NCI-H146 (cell line): ENCODE measurements around the gene CYB5B.
A peak's percentile ranks its signal among the peaks of the same experiment; 100 is the strongest.
"Not testable (repeated sequence)": the region's sequence is repeated elsewhere in the genome, so short reads cannot be mapped to it uniquely, and the experiment has no call there.

ENCODE experiments used
- DNase-seq: peaks from one replicate; lab custom pipeline; 2025; lab: John Stamatoyannopoulos, UW

Gene CYB5B

GRCh38 chr16:69410219-69410990 is 14.0 kb upstream of the CYB5B start:
- no peak for DNase-seq

GRCh38 chr16:69411064-69411985 is 13.1 kb upstream of the CYB5B start:
- DNase-seq, result no peak

GRCh38 chr16:69412287-69412686 is 12.1 kb upstream of the CYB5B start:
- DNase-seq, result no peak

DNA sequence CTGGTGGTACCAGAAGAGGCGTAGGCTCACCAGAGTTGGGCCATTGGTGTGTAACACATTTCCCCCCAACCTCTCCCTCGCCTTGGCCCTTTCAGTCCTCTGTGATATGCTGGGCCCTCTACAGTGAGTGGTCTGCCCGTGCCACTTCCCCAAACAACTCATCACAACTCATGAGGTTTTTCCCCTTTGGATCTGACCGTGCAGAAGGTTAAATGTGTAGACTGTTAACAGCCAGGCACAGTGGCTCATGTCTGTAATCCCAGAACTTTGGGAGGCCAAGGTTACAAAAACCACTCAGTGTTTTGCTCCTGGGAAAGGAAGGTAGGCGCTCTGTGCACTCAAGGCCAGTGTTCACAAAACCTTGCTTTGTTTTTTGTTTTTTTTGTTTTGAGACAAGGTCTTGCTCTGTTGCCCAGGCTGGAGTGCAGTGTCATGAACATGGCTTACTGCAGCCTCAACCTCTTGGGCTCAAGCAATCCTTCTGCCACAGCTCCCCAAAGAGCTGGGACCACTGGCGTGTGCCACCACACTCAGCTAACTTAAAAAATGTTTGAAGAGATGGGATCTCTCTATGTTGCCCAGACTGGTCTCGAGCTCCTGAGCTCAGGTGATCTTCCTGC is 11.3 kb upstream of the CYB5B start:
- DNase-seq, result no peak

GRCh38 chr16:69417520-69418199 is 6.8 kb upstream of the CYB5B start:
- DNase-seq, result no peak

DNA sequence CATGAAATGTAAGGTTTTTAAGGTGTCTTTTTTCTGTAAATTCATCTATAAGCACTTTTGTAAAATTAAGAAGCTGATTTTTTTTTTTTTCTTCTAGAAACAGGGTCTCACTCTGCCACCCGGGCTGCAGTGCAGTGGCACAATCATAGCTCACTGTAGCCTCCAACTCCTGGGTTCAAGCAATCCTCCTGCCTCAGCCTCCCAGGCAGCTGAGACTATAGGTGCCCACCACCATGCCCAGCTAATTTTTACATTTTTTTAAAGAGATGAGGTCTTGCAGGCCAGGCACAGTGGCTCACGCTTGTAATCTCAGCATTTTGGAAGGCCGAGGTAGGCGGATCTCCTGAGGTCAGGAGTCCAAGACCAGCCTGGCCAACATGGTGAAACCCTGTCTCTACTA is 4.5 kb upstream of the CYB5B start:
- DNase-seq, result no peak

- DNase-seq, result no peak
Observed at GRCh38 chr16:69423189-69423588, 1.2 kb upstream of the CYB5B start.

GRCh38 chr16:69424935-69425784 is 741 bp downstream of the CYB5B start:
- DNase-seq, result no peak

DNA sequence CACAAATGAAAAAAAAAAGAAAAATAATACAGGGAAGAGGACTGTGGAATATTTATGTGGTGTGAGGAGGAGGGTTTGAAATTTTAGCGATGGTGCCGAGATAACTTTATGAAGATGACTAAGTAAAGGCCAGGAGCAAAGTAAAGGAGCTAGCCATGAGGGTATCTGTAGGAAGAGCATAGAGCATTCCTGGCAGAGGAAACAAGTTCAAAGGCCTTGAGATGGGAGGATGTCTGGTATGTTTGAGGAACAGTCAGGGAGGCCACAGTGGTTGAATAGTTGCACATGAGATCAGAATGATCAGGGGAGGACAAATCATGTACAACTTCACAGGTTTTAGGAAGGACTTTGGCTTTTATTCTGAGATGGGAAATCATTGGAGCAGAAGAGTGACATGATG is 4.2 kb downstream of the CYB5B start:
- DNase-seq, result no peak

GRCh38 chr16:69429058-69429640 is 4.7 kb downstream of the CYB5B start:
- DNase-seq, result not testable (repeated sequence)

DNA sequence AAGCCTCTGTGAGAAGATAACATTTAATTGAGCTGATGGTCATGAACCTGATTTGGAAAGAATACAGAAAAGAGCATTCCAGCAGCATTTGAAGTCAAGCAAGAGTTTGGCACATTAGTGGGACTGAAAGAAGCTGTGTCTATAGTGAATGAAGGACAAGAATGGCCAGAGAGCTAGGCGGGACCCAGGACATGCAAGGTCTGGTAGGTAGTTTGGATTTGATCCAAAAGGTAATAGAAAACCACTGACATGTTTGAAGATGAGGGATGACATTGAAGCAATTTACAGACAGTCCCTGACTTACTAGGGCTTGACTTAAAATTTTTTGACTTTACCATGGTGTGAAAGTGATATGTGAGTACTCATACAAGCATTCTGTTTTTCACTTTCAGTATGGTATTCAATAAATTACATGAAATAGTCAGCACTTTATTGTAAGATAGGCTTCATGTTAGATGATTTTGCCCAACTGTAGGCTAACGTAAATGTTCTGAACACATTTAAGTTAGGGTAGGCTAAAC is 7.6 kb downstream of the CYB5B start:
- no peak for DNase-seq

DNA sequence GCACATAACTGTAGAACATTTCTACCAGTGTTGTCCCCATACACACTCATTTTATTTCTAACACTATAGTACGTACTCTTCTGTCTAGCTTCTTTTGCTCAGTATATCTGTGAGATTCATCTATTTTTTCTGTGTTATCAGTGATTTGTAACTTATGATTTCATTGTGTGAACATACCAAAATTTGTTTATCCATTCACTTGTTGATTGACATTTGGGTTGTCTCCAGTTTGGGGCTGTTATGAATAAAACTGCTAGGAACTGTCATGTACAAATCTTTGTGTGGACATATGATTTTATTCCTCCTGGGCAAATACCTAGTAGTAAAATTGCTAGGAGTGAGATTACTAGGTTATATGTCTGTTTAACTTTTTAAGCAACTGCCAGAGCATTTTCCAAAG is 9.6 kb downstream of the CYB5B start:
- no peak for DNase-seq

DNA sequence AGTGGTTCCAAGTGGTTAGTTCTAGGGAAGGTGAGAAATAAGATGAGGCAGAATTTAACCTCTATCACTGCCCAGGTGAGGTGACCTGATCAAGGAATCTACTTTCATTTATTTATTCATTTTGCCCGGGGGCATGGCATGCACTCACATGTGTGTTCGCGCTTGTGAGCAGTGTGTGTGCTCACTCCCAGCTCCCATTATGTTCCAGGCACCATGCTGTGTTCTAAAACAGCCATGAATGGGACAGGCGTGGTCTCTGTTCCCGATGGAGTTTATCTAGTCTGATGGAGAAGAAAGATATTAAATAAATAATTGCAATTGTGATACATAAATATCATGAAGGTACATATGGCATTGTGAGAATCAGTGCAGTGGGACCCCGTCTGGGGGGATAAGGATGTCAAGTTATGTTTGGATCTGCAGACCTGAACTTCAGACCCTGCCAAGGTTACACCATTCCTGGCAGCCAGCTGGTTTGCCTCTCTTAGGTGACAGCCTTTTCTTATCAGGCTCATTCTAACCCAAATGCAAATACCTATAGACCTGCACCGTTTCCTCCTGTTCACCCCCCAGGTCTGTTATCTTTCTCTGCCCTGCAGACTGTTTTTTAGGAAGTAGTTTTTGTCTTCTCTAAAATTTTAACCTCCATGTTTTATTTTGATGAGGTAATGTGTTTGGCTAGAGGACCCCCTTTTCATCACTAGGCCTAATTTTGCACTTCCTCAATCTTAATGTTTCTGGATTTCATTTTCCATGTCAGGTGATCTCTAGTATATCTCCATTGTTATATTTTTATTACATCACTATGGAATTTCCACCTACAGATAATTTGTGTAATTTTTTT is 11.8 kb downstream of the CYB5B start:
- peak; percentile 91 for DNase-seq

GRCh38 chr16:69436896-69437295 is 12.5 kb downstream of the CYB5B start:
- DNase-seq, result no peak

GRCh38 chr16:69438465-69438864 is 14.0 kb downstream of the CYB5B start:
- no peak for DNase-seq

GRCh38 chr16:69440250-69440649 is 15.8 kb downstream of the CYB5B start:
- no peak for DNase-seq

- not testable (repeated sequence) for DNase-seq
Observed at GRCh38 chr16:69441030-69441429, 16.6 kb downstream of the CYB5B start.

- no peak for DNase-seq
Observed at GRCh38 chr16:69443927-69444631, 19.7 kb downstream of the CYB5B start.
